Rectal smooth muscle tissue (tissue), 1 donor: Measurements from ENCODE around the gene LMO7.

Experiments used
- H3K27ac ChIP-seq: one replicate; pipeline ENCODE4 v1.7.0; 2013; ENCODE audit warnings: low read depth, low read length, inconsistent platforms
- H3K27me3 ChIP-seq: one replicate; pipeline ENCODE4 v1.7.0; 2013; ENCODE audit warnings: low read length; ENCODE audit not compliant: control insufficient read depth, insufficient read depth
- H3K36me3 ChIP-seq: one replicate; pipeline ENCODE4 v1.7.0; 2013; ENCODE audit warnings: low read length; ENCODE audit not compliant: control insufficient read depth, insufficient read depth
- H3K4me1 ChIP-seq: one replicate; pipeline ENCODE4 v1.7.0; 2013; ENCODE audit warnings: low read length; ENCODE audit not compliant: control insufficient read depth, insufficient read depth
- H3K4me3 ChIP-seq: one replicate; pipeline ENCODE4 v1.7.0; 2013; ENCODE audit warnings: low read length
- H3K9ac ChIP-seq: one replicate; pipeline ENCODE4 v1.7.0; 2013; ENCODE audit warnings: low read length

The LMO7 gene

DNA sequence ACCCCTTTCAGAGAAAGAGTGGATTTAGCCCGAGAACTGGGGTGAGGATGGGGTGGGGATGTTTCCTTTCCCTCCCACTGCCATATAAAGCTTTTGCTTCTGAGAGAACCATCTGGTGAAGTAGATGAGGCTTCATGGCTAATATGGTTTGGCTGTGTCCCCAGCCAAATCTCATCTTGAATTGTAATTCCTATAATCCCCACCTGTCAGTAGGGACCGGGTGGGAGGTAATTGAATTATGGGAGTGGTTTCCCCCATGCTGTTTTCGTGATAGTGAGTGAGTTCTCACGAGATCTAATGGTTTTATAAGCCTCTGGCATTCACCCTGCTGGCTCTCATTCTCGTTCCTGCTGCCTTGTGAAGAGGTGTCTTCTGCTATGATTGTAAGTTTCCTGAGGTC lies 270.9 kb downstream of the LMO7 start:
- Histone ChIP-seq H3K9ac (no peak overlapping the region), H3K4me3 (no peak overlapping the region), H3K4me1 (no peaks in the 10 kb centered on the region), H3K36me3 (no peaks in the 10 kb centered on the region), H3K27me3 (no peaks in the 10 kb centered on the region), H3K27ac (no peak overlapping the region)

DNA sequence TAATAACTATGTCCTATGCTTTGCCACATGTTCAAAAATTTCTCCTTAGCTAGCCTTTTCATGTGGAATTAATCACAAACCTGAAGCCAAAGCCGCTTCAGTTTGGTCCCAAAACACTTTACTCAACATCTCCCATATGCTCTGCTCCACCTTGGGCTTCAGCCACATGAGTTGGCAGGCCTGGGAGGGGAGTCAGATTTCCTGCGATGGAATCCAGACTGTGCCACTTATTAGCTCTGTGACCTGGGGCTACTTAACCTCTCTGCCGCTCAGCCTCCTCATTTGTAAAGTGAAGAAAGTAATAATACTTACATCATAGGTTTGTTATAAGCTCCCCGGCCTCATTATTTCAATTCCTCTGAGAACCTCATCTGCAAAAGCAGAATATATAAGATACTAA lies 272.0 kb downstream of the LMO7 start:
- Histone ChIP-seq H3K36me3 (no peaks in the 10 kb centered on the region), H3K4me1 (no peaks in the 10 kb centered on the region)

More for the DNA sequence above, 272.0 kb downstream of the LMO7 start:
- Histone ChIP-seq H3K27me3 (no peaks in the 10 kb centered on the region), H3K27ac (no peak overlapping the region), H3K4me3 (no peak overlapping the region), H3K9ac (no peak overlapping the region)
